HL-60 (cell line): ENCODE results near the gene AMN1.
"Not testable (repeated sequence)": the region's sequence is repeated elsewhere in the genome, so short reads cannot be mapped to it uniquely, and the experiment has no call there.

Source experiments
- DNase-seq, 2 experiments: peaks; one replicate each; pipeline ENCODE4 v3.0.0-alpha.2; 2010 to 2020; ENCODE audit warnings: low read depth in 1 of 2, low spot score in 1 of 2
- H3K27ac ChIP-seq: fragments of 250-450 bp; sonication (Bioruptor Pico); replicated peaks from 2 replicates; pipeline ENCODE4 v1.5.1; 2020; ENCODE audit warnings: mild to moderate bottlenecking, moderate library complexity
- H3K27me3 ChIP-seq: fragments of 250-450 bp; sonication (Bioruptor Pico); 2 replicates; pipeline ENCODE4 v1.5.1; 2021; ENCODE audit warnings: mild to moderate bottlenecking, moderate library complexity; ENCODE audit not compliant: insufficient read depth, poor library complexity, severe bottlenecking
- H3K4me3 ChIP-seq: replicated peaks from 2 replicates; pipeline ENCODE4 v1.5.1; 2011; ENCODE audit warnings: mild to moderate bottlenecking, control low read depth, low read length; ENCODE audit not compliant: insufficient read depth
- CTCF ChIP-seq: IDR thresholded peaks from one replicate; pipeline ENCODE4 v1.5.1; 2011; ENCODE audit warnings: low read length, control low read depth, inconsistent platforms; ENCODE audit not compliant: insufficient read depth
- GABPA ChIP-seq: IDR thresholded peaks from 2 replicates; pipeline ENCODE4 v1.6.1; 2012; ENCODE audit warnings: low read depth
- POLR2AphosphoS5 ChIP-seq: IDR thresholded peaks from 2 replicates; pipeline ENCODE4 v1.6.1; 2012; ENCODE audit warnings: low read depth
- SPI1 ChIP-seq: IDR thresholded peaks from 2 replicates; pipeline ENCODE4 v1.6.1; 2012; ENCODE audit warnings: low read depth, mild to moderate bottlenecking, borderline replicate concordance
- TF ChIP-seq, protein P1 (sequence below): IDR thresholded peaks from 2 replicates; pipeline ENCODE4 v1.6.1; 2012; ENCODE audit warnings: low read depth; ENCODE audit not compliant: insufficient replicate concordance

Gene AMN1

GRCh38 chr12:31710021-31710818, 18.6 kb downstream of the AMN1 start:
- H3K4me3 ChIP-seq = no peak overlapping the region
- no peak overlapping the region for H3K27ac ChIP-seq
- TF ChIP-seq POLR2AphosphoS5 = no peak
- TF ChIP-seq, protein P1, sequence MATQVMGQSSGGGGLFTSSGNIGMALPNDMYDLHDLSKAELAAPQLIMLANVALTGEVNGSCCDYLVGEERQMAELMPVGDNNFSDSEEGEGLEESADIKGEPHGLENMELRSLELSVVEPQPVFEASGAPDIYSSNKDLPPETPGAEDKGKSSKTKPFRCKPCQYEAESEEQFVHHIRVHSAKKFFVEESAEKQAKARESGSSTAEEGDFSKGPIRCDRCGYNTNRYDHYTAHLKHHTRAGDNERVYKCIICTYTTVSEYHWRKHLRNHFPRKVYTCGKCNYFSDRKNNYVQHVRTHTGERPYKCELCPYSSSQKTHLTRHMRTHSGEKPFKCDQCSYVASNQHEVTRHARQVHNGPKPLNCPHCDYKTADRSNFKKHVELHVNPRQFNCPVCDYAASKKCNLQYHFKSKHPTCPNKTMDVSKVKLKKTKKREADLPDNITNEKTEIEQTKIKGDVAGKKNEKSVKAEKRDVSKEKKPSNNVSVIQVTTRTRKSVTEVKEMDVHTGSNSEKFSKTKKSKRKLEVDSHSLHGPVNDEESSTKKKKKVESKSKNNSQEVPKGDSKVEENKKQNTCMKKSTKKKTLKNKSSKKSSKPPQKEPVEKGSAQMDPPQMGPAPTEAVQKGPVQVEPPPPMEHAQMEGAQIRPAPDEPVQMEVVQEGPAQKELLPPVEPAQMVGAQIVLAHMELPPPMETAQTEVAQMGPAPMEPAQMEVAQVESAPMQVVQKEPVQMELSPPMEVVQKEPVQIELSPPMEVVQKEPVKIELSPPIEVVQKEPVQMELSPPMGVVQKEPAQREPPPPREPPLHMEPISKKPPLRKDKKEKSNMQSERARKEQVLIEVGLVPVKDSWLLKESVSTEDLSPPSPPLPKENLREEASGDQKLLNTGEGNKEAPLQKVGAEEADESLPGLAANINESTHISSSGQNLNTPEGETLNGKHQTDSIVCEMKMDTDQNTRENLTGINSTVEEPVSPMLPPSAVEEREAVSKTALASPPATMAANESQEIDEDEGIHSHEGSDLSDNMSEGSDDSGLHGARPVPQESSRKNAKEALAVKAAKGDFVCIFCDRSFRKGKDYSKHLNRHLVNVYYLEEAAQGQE = no peak
- no peak for TF ChIP-seq SPI1
- no peak for TF ChIP-seq GABPA
- no peak for TF ChIP-seq CTCF
- no peaks in the 10 kb centered on the region for H3K27me3 ChIP-seq
- no peak for DNase-seq

DNA sequence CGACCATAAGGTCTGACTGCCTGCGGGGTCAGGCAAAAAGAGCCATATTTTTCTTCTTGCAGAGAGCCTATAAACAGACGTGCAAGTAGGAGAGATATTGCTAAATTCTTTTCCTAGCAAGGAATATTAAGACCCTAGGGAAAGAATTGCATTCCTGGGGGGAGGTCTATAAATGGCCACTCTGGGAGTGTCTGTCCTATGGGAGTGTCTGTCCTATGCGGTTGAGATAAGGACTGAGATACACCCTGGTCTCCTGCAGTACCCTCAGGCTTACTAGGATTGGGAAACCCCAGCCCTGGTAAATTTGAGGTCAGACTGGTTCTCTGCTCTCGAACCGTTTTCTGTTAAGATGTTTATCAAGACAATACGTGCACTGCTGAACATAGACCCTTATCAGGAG, 20.7 kb downstream of the AMN1 start:
- DNase-seq, H3K4me3 ChIP-seq, H3K27me3 ChIP-seq, H3K27ac ChIP-seq: not testable (repeated sequence)

- Histone ChIP-seq H3K27ac (no peak overlapping the region), H3K4me3 (no peak overlapping the region), H3K27me3 (no peaks in the 10 kb centered on the region)
- TF ChIP-seq SPI1 (no peak), CTCF (no peak), GABPA (no peak), POLR2AphosphoS5 (no peak)
- TF ChIP-seq, protein P1 = no peak
- no peak for DNase-seq
These were observed 23.2 kb downstream of the AMN1 start for GRCh38 chr12:31705621-31706020.

DNA sequence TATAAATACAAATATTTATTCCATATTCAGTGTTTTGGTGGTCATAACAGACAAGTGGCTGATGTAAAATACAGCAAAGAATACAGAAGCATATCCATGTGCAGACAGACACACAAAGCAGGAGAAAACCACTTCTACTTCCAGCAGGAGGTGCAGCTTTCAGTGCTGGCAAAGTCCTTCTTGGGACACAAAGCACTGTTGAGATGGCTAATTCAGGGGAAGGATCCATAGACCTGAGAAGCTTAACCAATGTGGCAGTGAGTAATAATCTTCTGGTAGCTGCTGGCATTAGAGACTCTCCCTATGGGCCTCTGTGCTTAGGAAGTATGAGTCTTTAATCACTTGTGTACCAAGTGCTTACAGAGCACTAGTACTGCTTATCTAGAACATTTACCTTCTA, 26.8 kb downstream of the AMN1 start:
- TF ChIP-seq, protein P1 = no peak
- no peak for TF ChIP-seq SPI1
- TF ChIP-seq CTCF = no peak
- TF ChIP-seq GABPA = no peak
- no peak for TF ChIP-seq POLR2AphosphoS5
- no peak overlapping the region for H3K27ac ChIP-seq
- H3K4me3 ChIP-seq = no peak overlapping the region
- no peaks in the 10 kb centered on the region for H3K27me3 ChIP-seq
- no peak for DNase-seq

GRCh38 chr12:31689921-31690320, 38.9 kb downstream of the AMN1 start:
- not testable (repeated sequence) for H3K27me3 ChIP-seq, H3K4me3 ChIP-seq, DNase-seq, H3K27ac ChIP-seq
